HCT116 (cell line): ENCODE data around the gene MAP4K4.

Experiments
- ATF3 ChIP-seq: IDR thresholded peaks from 2 replicates; pipeline ENCODE4 v1.6.1; 2012
- CEBPB ChIP-seq: IDR thresholded peaks from 2 replicates; pipeline ENCODE4 v1.6.1; 2012; ENCODE audit warnings: low read depth
- CTCF ChIP-seq, 3 experiments: fragments of 200-600 bp in 1 of 3; sonication (generic) in 1 of 3; IDR thresholded peaks in 2 of 3; conservative IDR thresholded peaks in 1 of 3; 2 replicates each; pipeline ENCODE4 v1.5.1; 2012 to 2017; ENCODE audit warnings: low read depth in 2 of 3, low read length in 2 of 3, antibody characterized with exemption in 1 of 3, borderline replicate concordance in 1 of 3, control low read depth in 1 of 3, mild to moderate bottlenecking in 1 of 3, mixed read lengths in 1 of 3, mixed run types in 1 of 3, moderate library complexity in 1 of 3; ENCODE audit not compliant: insufficient read depth in 1 of 3
- EZH2 ChIP-seq: fragments of 200-600 bp; sonication (generic); IDR thresholded peaks from 2 replicates; pipeline ENCODE4 v1.6.1; 2017; ENCODE audit warnings: antibody characterized with exemption, mixed run types
- EZH2phosphoT487 ChIP-seq: fragments of 200-600 bp; IDR thresholded peaks from 2 replicates; pipeline ENCODE4 v1.6.1; 2018; ENCODE audit warnings: antibody characterized with exemption, borderline replicate concordance
- MAX ChIP-seq: IDR thresholded peaks from 2 replicates; pipeline ENCODE4 v1.6.1; 2012
- POLR2A ChIP-seq: IDR thresholded peaks from 2 replicates; pipeline ENCODE4 v1.7.0; 2011; ENCODE audit warnings: borderline replicate concordance; ENCODE audit not compliant: insufficient read depth, insufficient read length; ENCODE audit errors: extremely low read depth
- POLR2AphosphoS5 ChIP-seq: IDR thresholded peaks from 2 replicates; pipeline ENCODE4 v1.6.1; 2011; ENCODE audit warnings: mild to moderate bottlenecking, low read depth, low read length, moderate library complexity
- RAD21 ChIP-seq: IDR thresholded peaks from 2 replicates; pipeline ENCODE4 v1.6.1; 2012; ENCODE audit warnings: low read depth, mild to moderate bottlenecking
- SIN3A ChIP-seq: IDR thresholded peaks from 2 replicates; pipeline ENCODE4 v1.6.1; 2012; ENCODE audit warnings: low read depth
- TCF7L2 ChIP-seq: IDR thresholded peaks from 2 replicates; pipeline ENCODE4 v1.7.0; 2011; ENCODE audit warnings: borderline replicate concordance, inconsistent platforms; ENCODE audit not compliant: insufficient read depth, insufficient read length; ENCODE audit errors: extremely low read depth
- YY1 ChIP-seq: IDR thresholded peaks from 2 replicates; pipeline ENCODE4 v1.6.1; 2011; ENCODE audit warnings: low read length, low read depth, moderate library complexity, mild to moderate bottlenecking; ENCODE audit not compliant: insufficient replicate concordance; ENCODE audit errors: extremely low read depth
- ZFX ChIP-seq: fragments of 450-650 bp; IDR thresholded peaks from 2 replicates; pipeline ENCODE4 v1.6.1; 2017
- ZNF274 ChIP-seq: fragments of 200-500 bp; sonication (Bioruptor generic); IDR thresholded peaks from 2 replicates; pipeline ENCODE4 v1.6.1; 2014; ENCODE audit warnings: mild to moderate bottlenecking, low read depth, low read length, inconsistent platforms

GRCh38 chr2:101868525-101868924 lies 171.0 kb downstream of the MAP4K4 start:
- no peak for TF ChIP-seq POLR2A
- TF ChIP-seq CTCF (IDR thresholded peaks at IDR 0.05 in 2 of 3, conservative IDR thresholded peaks at IDR 0.05 in 1 of 3; ENCODE audit: borderline replicate concordance in 1 of 3, insufficient read depth in 1 of 3, low read depth in 2 of 3, low read length in 2 of 3), result no peak
- no peak for TF ChIP-seq ATF3
- no peak for TF ChIP-seq MAX
- no peak for TF ChIP-seq TCF7L2
- no peak for TF ChIP-seq YY1
- no peak for TF ChIP-seq CEBPB
- no peak for TF ChIP-seq RAD21
- no peak for TF ChIP-seq POLR2AphosphoS5
- no peak for TF ChIP-seq ZNF274
- TF ChIP-seq ZFX, result no peak
- TF ChIP-seq EZH2phosphoT487, result no peak
- no peak for TF ChIP-seq SIN3A
- TF ChIP-seq EZH2, result no peak
